Loucy (cell line): ENCODE results near the gene UCHL1.

Source experiments
- EZH2phosphoT487 ChIP-seq: fragments of 200-600 bp; IDR thresholded peaks from 2 replicates; pipeline ENCODE4 v1.6.1; 2018; ENCODE audit warnings: antibody characterized with exemption, mild to moderate bottlenecking, moderate library complexity, borderline replicate concordance
- TF ChIP-seq, protein P1 (sequence below): fragments of 200-600 bp; sonication (generic); conservative IDR thresholded peaks from 2 replicates; pipeline ENCODE4 v1.5.1; 2014; ENCODE audit warnings: mild to moderate bottlenecking, antibody characterized with exemption, low read length

DNA sequence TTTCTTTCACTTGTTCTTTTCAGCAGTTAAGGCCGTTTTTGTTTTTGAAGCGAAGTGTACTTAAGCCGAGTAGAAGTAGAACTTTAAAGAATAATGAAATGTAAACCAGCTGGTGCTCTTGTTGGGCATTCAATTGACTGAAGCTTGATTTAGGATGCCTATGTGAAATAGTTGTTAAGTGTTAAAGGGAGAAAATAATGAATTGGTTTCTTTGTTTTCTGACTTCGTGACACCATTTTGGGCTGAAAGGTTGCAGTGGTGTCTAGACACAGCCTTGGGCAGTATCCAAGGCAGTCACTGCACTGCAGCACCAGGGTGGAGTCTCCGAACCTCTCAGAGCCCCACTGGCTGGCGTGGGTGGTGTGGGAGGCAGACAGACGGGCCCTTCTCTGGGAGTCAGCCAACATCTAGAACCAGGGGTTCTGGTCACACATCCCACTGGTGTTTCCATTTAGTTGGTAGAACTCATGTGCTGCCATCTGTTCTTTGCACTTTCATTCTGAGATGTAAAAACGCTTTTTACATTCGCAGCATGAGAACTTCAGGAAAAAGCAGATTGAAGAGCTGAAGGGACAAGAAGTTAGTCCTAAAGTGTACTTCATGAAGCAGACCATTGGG is 3.5 kb downstream of the UCHL1 start:
- TF ChIP-seq, protein P1, sequence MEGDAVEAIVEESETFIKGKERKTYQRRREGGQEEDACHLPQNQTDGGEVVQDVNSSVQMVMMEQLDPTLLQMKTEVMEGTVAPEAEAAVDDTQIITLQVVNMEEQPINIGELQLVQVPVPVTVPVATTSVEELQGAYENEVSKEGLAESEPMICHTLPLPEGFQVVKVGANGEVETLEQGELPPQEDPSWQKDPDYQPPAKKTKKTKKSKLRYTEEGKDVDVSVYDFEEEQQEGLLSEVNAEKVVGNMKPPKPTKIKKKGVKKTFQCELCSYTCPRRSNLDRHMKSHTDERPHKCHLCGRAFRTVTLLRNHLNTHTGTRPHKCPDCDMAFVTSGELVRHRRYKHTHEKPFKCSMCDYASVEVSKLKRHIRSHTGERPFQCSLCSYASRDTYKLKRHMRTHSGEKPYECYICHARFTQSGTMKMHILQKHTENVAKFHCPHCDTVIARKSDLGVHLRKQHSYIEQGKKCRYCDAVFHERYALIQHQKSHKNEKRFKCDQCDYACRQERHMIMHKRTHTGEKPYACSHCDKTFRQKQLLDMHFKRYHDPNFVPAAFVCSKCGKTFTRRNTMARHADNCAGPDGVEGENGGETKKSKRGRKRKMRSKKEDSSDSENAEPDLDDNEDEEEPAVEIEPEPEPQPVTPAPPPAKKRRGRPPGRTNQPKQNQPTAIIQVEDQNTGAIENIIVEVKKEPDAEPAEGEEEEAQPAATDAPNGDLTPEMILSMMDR, result no peak
- no peak for TF ChIP-seq EZH2phosphoT487
